A673 (cell line): ENCODE results near the gene CDC42SE2.

Experiments
- EZH2 ChIP-seq: fragments of 200-600 bp; sonication (generic); IDR thresholded peaks from 2 replicates; pipeline ENCODE4 v1.6.1; 2017; ENCODE audit warnings: borderline replicate concordance, low read depth, mild to moderate bottlenecking, mixed read lengths, antibody characterized with exemption, low read length; ENCODE audit not compliant: poor library complexity, severe bottlenecking
- TF ChIP-seq, protein P1 (sequence below): fragments of 300-800, 200-600 bp; sonication (generic); conservative IDR thresholded peaks from 2 replicates; pipeline ENCODE4 v1.5.1; 2017; ENCODE audit warnings: low read depth, mild to moderate bottlenecking, antibody characterized with exemption, low read length, moderate library complexity, mixed read lengths

- TF ChIP-seq, protein P1, sequence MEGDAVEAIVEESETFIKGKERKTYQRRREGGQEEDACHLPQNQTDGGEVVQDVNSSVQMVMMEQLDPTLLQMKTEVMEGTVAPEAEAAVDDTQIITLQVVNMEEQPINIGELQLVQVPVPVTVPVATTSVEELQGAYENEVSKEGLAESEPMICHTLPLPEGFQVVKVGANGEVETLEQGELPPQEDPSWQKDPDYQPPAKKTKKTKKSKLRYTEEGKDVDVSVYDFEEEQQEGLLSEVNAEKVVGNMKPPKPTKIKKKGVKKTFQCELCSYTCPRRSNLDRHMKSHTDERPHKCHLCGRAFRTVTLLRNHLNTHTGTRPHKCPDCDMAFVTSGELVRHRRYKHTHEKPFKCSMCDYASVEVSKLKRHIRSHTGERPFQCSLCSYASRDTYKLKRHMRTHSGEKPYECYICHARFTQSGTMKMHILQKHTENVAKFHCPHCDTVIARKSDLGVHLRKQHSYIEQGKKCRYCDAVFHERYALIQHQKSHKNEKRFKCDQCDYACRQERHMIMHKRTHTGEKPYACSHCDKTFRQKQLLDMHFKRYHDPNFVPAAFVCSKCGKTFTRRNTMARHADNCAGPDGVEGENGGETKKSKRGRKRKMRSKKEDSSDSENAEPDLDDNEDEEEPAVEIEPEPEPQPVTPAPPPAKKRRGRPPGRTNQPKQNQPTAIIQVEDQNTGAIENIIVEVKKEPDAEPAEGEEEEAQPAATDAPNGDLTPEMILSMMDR = no peak
- no peak for TF ChIP-seq EZH2
Observed at GRCh38 chr5:131355971-131356528, 92.2 kb downstream of the CDC42SE2 start.
